ENCODE results near the gene ZFAND5.

ZFAND5 gene

GRCh38 chr9:72362680-72363139 is 2.3 kb downstream of the ZFAND5 start:
- peak; percentile 88 to 93 (median 89) for DNase-seq

GRCh38 chr9:72362118-72362531 is 2.9 kb downstream of the ZFAND5 start:
- DNase-seq = peak; percentile 18 to 67 (median 61)

GRCh38 chr9:72361217-72361616 is 3.8 kb downstream of the ZFAND5 start:
- peak in 2 of 3 donors; percentile 20 to 32 for DNase-seq

- DNase-seq = no peak
These were observed 4.7 kb downstream of the ZFAND5 start for GRCh38 chr9:72360324-72360723.

- peak; percentile 28 to 67 (median 48) for DNase-seq
These were observed 8.9 kb downstream of the ZFAND5 start for GRCh38 chr9:72356041-72356582.

- DNase-seq = no peak
These were observed 9.9 kb downstream of the ZFAND5 start for GRCh38 chr9:72355153-72355552.

- DNase-seq = no peak
These were observed 10.3 kb downstream of the ZFAND5 start for GRCh38 chr9:72354704-72355103.

GRCh38 chr9:72353455-72354116 is 11.4 kb downstream of the ZFAND5 start:
- no peak for DNase-seq

GRCh38 chr9:72352911-72353388 is 12.1 kb downstream of the ZFAND5 start:
- DNase-seq = no peak

GRCh38 chr9:72351538-72352453 is 13.2 kb downstream of the ZFAND5 start:
- DNase-seq = peak in 1 of 3 donors; percentile 58

GRCh38 chr9:72349911-72350310 is 15.1 kb downstream of the ZFAND5 start:
- DNase-seq = no peak

GRCh38 chr9:72349240-72349639 is 15.8 kb downstream of the ZFAND5 start:
- no peak for DNase-seq

- DNase-seq = no peak
These were observed 18.7 kb downstream of the ZFAND5 start for GRCh38 chr9:72346333-72346732.

GRCh38 chr9:72338631-72339030 is 26.4 kb downstream of the ZFAND5 start:
- no peak for DNase-seq

- DNase-seq = no peak
These were observed 27.7 kb downstream of the ZFAND5 start for GRCh38 chr9:72337286-72337685.

GRCh38 chr9:72334658-72335337 is 30.2 kb downstream of the ZFAND5 start:
- DNase-seq = no peak

GRCh38 chr9:72333709-72334108 is 31.3 kb downstream of the ZFAND5 start:
- no peak for DNase-seq

- no peak for DNase-seq
These were observed 31.8 kb downstream of the ZFAND5 start for GRCh38 chr9:72333197-72333596.

GRCh38 chr9:72332351-72332750 is 32.7 kb downstream of the ZFAND5 start:
- DNase-seq = no peak

GRCh38 chr9:72327631-72328030 is 37.4 kb downstream of the ZFAND5 start:
- no peak for DNase-seq

- peak; percentile 62 to 71 (median 68) for DNase-seq
These were observed 38.4 kb downstream of the ZFAND5 start for GRCh38 chr9:72326641-72327040.

- no peak for DNase-seq
These were observed 40.0 kb downstream of the ZFAND5 start for GRCh38 chr9:72324974-72325373.

GRCh38 chr9:72322678-72323077 is 42.3 kb downstream of the ZFAND5 start:
- DNase-seq = no peak
